Stimulated activated CD4-positive, alpha-beta T cell treated with anti-CD3 and anti-CD28 coated beads, Interleukin-2, amount 100 ng/mL, for 24 hours (primary cell): ENCODE data around the gene FRAS1.

Source experiments
- DNase-seq, 2 donors: peaks; one replicate each; pipeline ENCODE4 v3.0.0-alpha.2; 2020

Gene FRAS1

GRCh38 chr4:78336093-78336943 is 279.2 kb downstream of the FRAS1 start:
- no peak for DNase-seq

- DNase-seq = no peak
Measured at GRCh38 chr4:78337244-78338020, 280.3 kb downstream of the FRAS1 start.

- DNase-seq = no peak
Measured at GRCh38 chr4:78342125-78342524, 285.0 kb downstream of the FRAS1 start.

GRCh38 chr4:78343682-78344081 is 286.6 kb downstream of the FRAS1 start:
- DNase-seq = no peak

- no peak for DNase-seq
Measured at GRCh38 chr4:78345237-78345636, 288.1 kb downstream of the FRAS1 start.

- no peak for DNase-seq
Measured at GRCh38 chr4:78346222-78346621, 289.1 kb downstream of the FRAS1 start.

- DNase-seq = no peak
Measured at GRCh38 chr4:78347527-78347926, 290.4 kb downstream of the FRAS1 start.

- no peak for DNase-seq
Measured at GRCh38 chr4:78353921-78354320, 296.8 kb downstream of the FRAS1 start.

GRCh38 chr4:78354782-78355181 is 297.7 kb downstream of the FRAS1 start:
- no peak for DNase-seq

GRCh38 chr4:78355306-78355705 is 298.2 kb downstream of the FRAS1 start:
- DNase-seq = no peak

- DNase-seq = no peak
Measured at GRCh38 chr4:78356251-78356786, 299.2 kb downstream of the FRAS1 start.

GRCh38 chr4:78357122-78357521 is 300.0 kb downstream of the FRAS1 start:
- no peak for DNase-seq

GRCh38 chr4:78360466-78360865 is 303.3 kb downstream of the FRAS1 start:
- no peak for DNase-seq

- DNase-seq = no peak
Measured at GRCh38 chr4:78361621-78362120, 304.5 kb downstream of the FRAS1 start.

GRCh38 chr4:78362310-78362709 is 305.2 kb downstream of the FRAS1 start:
- DNase-seq = no peak

GRCh38 chr4:78363031-78363570 is 306.0 kb downstream of the FRAS1 start:
- DNase-seq = no peak

- no peak for DNase-seq
Measured at GRCh38 chr4:78369679-78370078, 312.6 kb downstream of the FRAS1 start.

- no peak for DNase-seq
Measured at GRCh38 chr4:78370631-78371372, 313.7 kb downstream of the FRAS1 start.

- no peak for DNase-seq
Measured at GRCh38 chr4:78372355-78372988, 315.3 kb downstream of the FRAS1 start.

GRCh38 chr4:78377555-78377954 is 320.4 kb downstream of the FRAS1 start:
- no peak for DNase-seq

- DNase-seq = no peak
Measured at GRCh38 chr4:78379040-78379439, 321.9 kb downstream of the FRAS1 start.
